ENCODE data around the gene DIPK1B.
A peak's percentile ranks its signal among the peaks of the same experiment; 100 is the strongest.

The DIPK1B gene

DNA sequence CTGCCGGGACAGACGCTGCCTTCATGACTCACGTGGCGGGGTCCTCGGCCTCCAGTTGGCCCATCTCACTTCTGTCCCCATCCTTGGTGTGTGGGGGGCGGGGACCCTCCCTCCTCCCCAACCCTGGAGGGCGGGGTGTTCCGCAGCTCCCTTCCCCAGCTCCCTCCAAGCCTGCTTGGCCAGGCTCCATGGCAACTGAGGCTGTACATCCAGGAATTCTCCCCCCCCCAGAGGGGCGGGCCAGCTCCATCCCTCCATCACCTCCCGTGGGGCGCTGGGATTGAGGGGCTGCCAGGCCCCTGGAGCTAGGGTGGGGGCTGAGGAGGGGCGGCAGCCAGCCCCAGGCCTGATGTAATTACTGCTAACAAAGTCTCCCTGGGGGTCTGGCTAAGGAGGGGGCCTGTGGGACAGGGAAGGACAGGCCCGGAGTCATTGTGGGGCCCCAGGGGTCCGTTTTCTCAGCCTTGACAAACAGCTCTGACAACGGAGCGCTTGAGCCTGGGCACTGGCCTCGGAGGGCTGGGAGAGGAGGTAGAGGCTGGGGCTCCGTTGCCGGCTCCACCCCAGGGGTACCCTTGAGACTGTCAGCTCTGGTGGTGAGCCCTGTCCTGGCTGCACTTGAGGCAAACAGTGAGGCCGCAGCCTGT, 8.0 kb downstream of the DIPK1B start:
- DNase-seq (ENCODE audit: low read depth, low spot score) = peak; percentile 74

DNA sequence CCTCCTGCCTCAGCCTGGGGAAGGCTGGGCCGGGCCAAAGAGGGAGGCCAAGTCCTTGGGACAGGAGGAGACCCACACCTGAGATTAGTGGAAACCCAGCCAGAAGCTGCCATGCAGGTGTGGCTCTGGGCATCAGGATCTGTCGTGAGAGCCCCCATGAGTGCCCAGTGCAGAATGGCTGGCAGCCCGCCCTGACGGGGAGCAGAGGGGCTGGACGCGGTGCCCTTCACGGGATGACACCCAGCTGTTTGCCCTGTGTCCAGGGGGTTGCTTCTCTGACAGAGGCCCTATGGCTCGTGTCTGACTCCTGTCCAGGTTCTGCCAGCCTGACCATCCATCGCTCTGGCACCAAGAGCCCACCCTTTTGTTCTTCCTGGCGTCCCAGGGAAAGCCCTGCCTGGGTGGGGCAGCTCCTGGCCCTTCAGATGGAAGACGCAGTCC, 8.5 kb downstream of the DIPK1B start:
- no peak for DNase-seq (ENCODE audit: low read depth, low spot score)

DNA sequence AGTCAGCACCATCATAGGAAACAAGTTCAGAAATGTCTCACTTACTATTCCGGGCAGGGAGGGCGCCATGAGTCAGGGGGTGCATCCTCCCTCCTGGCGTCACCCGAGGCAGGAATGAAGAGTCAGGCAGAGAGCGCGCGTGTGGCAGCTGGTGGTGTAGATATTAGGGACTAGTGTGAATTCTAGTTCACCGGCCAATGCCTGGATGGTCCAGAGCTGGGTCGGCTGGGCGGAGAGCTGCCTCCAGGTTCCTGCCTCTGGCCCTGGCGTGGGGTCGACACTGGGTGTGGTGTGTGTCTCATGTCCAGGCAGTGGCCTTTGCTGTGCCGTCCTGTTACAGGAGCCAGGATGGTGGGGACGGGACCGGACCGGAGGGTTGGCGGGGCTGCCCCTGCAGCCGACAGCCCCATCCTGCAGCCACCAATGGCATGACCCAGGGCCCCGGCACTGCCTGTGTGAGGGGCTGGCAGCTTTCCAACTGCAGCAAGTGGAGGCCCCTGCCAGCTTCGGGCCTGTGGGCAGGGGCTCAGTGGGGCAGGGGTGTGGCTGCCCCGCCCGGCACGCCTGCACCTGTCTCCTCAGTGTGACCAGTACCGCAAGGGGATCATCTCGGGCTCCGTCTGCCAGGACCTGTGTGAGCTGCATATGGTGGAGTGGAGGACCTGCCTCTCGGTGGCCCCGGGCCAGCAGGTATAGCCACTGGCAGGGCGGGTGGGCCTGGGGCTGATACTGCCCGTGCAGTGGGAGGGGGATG, 9.1 kb downstream of the DIPK1B start:
- DNase-seq (ENCODE audit: low read depth, low spot score) = no peak

DNA sequence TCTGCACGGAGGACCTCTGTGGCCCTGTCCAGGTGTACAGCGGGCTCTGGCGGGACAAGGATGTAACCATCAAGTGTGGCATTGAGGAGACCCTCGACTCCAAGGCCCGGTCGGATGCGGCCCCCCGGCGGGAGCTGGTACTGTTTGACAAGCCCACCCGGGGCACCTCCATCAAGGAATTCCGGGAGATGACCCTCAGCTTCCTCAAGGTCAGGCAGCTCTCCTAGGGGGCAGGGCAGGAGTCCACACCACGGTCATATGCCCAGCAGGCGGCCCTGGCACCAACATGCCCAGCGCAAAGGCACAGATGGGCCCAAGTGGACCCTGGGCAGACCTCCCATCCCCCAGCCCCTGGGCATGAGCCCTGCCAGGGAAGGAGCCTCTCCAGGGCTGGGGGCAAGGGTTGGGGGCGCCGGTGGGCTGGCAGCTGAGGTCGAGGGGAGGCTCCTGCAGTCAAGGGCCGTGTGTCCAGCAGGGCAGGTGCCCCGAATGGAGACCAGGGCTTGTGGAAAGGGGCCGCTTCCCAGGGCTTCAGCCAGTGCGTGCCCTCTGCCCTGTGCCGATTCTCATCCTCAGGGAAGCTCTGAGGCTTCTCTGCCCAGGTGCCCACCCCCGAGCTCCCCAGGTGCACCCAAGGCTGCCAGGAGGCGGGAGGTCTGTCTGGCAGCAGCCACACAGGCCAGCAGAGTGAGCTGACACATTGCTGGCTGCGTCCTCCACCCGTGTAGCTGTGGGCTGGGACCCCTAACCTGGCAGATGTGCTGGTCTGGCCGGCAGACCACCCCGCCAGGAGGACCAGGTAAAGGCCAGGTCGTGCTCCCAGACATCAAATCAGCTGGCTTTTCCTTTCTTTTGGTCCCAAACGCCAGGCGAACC, 10.0 kb downstream of the DIPK1B start:
- no peak for DNase-seq (ENCODE audit: low read depth, low spot score)

DNA sequence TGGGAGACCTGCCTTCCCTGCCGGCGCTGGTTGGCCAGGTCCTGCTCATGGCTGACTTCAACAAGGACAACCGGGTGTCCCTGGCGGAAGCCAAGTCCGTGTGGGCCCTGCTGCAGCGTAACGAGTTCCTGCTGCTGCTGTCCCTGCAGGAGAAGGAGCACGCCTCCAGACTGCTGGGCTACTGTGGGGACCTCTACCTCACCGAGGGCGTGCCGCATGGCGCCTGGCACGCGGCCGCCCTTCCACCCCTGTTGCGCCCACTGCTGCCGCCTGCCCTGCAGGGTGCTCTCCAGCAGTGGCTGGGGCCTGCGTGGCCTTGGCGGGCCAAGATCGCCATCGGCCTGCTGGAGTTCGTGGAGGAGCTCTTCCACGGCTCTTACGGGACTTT, 10.6 kb downstream of the DIPK1B start:
- peak; percentile 54 for DNase-seq (ENCODE audit: low read depth, low spot score)

DNA sequence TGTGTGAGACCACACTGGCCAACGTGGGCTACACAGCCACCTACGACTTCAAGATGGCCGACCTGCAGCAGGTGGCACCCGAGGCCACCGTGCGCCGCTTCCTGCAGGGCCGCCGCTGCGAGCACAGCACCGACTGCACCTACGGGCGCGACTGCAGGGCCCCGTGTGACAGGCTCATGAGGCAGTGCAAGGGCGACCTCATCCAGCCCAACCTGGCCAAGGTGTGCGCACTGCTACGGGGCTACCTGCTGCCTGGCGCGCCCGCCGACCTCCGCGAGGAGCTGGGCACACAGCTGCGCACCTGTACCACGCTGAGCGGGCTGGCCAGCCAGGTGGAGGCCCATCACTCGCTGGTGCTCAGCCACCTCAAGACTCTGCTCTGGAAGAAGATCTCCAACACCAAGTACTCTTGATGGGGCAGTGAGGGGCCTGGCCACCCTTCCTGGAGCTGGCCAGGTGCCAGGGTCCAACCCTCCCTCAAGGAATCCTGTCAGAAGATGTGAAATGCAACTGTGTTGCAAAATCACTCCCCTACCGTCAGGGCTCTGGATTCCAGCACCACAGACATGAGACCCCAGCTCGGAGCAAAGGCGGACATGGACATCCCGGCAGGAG, 11.1 kb downstream of the DIPK1B start:
- DNase-seq (ENCODE audit: low read depth, low spot score) = no peak

DNA sequence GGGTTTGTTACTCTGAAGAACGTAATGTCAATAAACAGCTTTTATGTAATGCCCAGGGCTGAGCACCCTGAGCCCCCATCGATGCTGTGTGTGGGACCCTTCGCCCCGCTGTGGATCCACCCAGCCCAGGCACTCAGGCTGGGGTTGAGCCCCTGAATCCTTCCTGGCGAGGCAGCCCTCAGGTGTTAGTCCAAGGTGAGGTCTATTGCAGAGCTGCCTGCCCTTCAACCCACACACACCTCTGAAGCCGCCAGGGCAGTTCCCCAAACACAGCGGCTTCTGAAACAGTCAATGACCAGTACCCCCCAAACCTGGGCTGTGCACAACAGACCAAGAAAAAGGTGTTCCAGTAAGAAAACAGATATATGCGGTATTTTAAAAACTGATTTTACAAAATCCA, 11.6 kb downstream of the DIPK1B start:
- no peak for DNase-seq (ENCODE audit: low read depth, low spot score)

DNA sequence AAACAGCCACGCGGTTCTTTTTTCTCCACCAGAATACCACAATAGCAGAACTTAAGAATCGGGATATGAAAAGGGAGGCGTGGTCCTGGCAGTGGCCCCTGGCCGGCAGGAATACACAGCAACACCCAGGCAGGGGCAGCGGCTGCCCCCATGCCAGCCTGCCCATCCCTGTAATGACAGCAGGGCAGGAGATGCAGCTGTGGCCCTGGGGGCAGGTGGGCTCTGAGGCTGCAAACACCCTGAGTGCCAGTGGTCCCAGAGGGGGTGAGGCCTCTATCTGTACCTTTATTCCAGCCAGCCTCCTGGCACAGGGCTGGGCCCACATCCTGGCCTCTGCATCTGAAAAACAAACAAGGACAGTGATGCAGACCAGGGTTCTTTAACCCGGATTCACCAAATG, 12.4 kb downstream of the DIPK1B start:
- no peak for DNase-seq (ENCODE audit: low read depth, low spot score)

DNA sequence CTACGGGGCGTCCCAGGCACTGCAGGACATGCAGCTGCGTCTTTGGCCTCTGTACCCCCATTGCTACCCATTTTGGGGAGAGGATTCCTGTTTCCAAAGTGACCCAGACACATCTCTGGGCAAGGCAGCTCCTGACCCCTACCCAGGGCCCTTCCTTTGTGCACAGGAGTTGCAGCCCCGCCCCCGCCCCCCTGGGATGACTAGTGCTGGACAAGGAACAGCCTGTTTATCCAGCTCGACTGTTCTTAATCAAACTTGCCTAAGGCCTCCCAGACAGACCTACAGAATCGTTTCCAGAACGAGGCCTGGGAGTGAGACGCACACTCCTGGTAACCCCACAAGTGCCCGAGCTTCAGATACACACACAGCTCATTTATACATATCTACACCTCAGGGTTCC, 13.2 kb downstream of the DIPK1B start:
- peak; percentile 73 for DNase-seq (ENCODE audit: low read depth, low spot score)

DNA sequence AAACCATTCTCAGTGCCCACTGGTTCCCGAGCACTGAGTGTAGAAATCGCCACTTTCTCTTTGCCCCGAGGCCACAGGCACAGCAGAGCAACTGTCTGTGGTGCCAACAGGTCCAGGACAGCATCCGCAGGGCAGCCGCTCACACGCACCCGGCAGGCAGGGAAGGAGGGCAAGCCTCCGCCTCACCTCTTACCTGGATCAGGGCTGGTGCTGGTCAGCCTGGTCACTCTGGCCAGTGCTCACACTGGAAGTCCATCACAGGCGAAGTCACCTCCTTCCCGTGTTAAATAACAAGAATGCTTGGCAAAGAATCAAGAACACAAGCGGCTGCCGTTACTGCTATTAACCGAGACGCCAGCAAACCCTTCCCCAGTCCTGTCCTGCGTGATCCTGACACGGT, 13.7 kb downstream of the DIPK1B start:
- no peak for DNase-seq (ENCODE audit: low read depth, low spot score)

DNA sequence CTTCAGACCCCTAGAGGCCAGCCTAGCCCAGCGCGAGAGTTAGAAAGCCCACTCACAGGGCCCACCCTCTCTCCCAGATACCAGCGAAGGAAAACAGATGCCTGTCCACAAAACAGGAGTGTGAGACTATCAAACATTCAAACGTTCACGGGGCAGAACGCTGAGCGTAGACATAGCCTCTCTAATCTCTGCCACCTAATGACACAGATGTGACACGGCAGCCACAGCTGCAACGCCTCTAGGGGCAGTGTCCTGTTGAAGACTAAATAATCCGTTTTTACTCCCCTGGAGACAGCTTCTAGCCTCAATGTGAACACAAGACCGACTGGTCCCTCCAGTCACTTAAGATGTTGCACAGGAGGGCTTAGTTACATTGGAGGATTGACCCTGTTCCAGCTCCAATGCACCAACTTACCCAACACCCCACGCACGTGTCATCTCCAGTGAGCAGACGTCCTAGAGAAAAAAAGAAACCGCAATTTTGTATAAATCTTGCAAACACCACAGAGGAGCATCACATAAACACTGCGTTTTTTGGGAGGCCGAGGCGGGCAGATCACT, 14.3 kb downstream of the DIPK1B start:
- peak; percentile 62 for DNase-seq (ENCODE audit: low read depth, low spot score)

DNA sequence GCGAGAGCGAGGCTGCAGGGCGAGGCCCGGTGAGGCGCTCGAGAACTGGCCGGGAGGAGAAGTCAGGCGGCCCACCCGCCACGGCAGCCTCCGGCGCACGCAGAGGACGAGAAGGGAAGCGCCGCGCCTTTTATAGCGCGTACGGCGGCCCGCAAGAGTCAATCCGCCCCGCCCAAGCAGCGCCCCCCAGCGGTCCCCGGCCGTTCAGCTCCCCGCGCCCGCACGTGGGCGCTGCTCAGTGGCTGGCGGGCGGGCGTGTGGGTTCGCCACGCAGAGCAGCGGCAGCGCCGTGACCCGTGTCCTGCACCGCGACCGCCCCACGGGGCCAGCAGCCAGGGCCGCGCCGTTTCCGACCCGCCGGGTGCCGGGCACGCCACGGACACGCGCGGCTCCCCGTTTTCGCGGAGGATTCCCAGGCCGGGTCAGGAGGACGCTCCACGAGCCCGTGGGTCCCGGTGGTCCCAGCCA, 15.7 kb downstream of the DIPK1B start:
- DNase-seq (ENCODE audit: low read depth, low spot score) = peak; percentile 83

DNA sequence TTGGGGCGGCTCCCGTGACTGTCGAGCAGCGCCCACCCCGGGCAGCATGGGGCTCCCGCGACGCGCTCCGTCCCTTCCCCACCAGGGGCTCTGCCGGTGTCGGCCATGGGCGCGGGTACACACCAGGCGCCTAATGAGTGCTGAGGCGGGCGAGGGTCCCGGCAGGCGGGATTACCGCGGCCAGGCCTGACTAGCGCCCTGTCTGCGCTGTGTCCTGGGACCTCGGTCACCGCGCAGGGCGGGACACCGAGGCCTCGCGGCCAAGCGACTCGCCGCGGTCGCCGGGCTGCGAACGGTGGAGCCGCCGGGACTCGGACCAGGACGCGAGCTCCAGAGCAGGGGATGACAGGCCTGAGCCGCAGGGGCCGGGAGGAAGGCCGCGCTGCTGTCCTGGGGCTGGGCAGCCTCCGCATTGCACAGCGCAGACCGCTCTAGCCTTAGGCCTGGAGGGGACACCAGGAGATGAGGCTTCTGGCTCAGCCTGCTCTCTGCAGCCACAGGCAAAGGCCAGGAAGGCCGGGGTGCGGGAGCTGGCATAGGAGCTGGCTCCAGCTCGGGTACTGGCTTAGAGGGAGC, 16.3 kb downstream of the DIPK1B start:
- DNase-seq (ENCODE audit: low read depth, low spot score) = peak; percentile 80

DNA sequence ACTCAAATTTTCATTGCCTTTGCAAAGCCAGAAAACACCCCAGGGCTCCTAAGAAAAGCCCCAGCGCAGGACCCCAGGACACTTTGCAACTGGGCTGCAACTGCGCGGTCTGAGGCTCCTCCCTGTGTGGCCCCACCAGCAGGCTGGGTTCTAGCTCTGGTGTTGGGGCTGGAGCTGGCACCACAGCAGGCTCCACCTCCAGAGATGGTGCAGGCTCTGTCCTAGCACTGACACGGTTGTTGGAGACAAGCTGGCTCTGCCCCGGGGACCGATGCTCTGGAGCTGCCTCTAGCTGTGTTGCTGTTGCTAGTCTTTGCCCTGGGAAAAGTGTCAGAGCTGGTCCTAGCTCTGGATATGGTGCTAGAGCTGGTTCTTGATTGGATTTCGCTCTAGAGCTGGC, 16.8 kb downstream of the DIPK1B start:
- DNase-seq (ENCODE audit: low read depth, low spot score) = no peak

DNA sequence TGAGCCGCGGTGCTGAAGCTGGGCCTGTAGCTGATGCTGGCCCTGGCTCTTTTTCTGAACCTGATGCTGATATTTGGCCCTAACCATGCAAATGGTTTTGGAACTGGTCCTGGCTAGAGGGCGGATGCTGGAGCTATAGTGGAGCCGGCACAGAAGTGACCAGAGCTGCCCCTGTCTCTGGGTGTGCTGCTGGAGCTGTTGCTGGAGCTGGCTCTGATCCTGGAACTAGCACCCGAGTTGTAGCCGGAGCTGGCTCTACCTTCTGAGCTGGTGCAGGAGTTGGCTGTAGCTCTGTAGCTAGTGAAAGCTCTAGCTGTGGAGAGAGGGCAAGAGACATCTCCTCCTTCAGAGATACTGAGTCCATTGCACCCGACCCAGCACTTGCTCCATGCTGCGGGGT, 17.6 kb downstream of the DIPK1B start:
- no peak for DNase-seq (ENCODE audit: low read depth, low spot score)

DNA sequence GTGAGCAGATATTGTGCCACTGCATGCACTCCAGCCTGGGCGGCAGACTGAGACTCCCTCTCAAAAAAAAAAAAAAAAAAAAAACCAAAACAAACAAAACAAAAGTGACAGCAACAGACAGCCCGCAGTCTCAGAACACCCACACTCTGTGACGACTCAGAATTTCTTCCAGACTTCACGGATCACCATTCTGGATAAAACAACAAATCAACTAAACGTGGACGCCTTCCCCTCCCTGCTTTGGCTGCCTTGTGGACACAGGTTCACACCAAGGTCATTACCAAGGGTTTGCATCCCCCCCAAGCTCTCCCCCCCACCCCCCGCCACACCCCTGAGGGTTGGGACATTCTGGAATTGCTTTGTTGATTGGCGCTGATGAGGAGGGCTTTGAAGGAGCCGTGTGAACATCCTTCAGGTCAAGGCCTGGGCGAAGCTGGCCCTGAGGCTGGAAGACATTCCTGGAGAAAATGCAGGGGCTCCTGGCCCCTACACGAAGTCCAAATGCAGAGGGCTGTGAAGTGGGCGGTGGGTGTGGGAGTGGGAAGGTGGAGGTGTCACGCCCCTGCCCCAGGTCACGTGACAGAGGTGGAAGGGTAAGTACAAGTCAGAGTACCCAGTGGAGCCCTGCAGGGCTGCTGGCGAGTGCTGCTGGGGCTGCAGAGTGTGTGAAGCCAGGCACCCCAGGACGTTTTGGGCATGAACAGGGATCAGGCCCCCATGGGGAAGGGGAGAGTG, 20.2 kb downstream of the DIPK1B start:
- peak; percentile 64 for DNase-seq (ENCODE audit: low read depth, low spot score)

DNA sequence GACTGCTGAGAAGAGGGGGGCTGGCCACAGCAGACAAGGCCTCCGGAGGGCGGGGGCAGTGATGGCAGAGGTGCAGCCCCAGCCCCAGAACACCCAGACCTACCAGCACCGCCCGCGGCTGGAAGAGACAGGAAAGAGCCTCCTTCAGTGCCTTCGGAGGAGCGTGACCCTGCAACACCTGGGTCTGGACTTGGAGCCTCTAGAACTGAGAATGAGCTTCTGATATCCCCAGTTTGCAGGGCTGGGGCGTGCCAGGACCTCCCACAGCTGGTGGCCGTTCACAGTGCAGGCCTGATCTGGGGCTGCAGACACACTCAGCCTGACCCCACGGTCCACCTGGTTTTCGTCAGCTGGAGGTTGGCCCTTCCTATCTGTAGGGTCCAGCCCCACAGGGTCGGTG, 21.2 kb downstream of the DIPK1B start:
- DNase-seq (ENCODE audit: low read depth, low spot score) = no peak

DNA sequence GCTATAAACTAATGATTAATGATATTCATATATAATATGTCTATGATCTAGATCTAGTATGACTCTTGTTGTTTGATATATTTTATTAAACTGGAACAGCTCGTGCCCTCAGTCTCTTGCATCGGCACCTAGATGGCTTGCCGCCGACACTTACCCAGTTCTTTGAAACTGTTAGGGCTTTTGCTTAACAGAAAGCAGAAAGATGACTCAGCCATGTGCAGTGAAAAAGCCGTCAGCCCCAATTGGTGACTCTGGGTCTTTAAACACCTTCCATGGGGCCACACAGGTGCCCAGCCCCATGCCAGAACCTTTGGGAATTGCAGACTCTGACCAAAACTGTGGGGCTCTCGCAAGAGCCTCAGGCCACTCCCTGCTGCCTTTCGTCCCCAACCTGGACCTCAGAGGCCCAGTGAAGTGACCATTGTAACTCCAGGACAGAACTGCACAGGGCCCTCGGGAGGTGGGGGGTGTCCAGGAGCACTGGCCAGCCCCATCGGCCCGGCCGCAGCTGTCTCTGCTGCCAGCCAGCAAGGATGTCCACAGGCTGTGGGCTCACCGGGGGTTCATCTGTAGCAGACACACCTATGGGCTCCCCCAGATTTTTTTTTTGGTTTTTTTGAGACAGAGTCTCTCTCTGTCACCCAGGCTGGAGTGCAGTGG, 22.6 kb downstream of the DIPK1B start:
- DNase-seq (ENCODE audit: low read depth, low spot score) = no peak

DNA sequence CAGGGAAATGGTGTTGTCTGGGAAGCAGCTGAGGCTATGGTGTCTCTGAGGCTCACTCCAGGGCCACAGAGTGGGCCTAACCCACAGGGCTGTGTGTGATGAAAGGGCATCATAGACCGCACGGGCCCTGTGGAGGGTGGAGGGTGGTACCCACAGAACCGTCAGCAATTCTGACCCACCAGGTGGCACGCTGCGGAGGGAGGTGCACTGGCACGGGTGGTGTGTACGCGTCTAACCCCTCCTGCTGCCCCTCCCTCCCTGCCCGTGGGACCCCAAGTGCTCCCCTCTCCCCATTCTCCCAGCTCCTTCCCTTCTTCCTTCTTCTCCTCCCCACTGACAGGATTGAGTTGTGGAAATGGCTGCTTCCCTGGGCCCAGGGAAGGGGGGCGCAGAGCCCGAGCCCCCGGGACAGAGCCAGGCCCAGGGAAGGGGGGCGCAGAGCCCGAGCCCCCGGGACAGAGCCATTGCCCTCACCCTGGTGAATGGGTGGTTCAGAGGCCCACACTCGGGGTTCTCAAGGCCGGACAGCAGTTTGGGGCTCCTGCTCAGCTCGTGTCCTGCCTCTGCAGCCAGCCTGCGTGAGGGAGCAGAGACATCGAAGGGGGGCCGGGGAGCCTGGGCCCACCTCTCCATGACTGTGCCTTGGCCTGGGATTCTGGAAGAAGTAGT, 23.6 kb downstream of the DIPK1B start:
- no peak for DNase-seq (ENCODE audit: low read depth, low spot score)
